T1000 (cell line): ENCODE measurements around the gene CYS1.
A peak's percentile ranks its signal among the peaks of the same experiment; 100 is the strongest.

Experiments used
- DNase-seq: peaks from one replicate; lab custom pipeline; 2025; ENCODE audit warnings: mixed read lengths; lab: John Stamatoyannopoulos, UW

The CYS1 gene

GRCh38 chr2:10072656-10073480, 7.3 kb downstream of the CYS1 start:
- DNase-seq = peak; percentile 64

GRCh38 chr2:10071595-10071994, 8.6 kb downstream of the CYS1 start:
- DNase-seq = no peak

GRCh38 chr2:10071176-10071575, 9.0 kb downstream of the CYS1 start:
- no peak for DNase-seq

- DNase-seq = no peak
Observed at GRCh38 chr2:10067881-10068280, 12.3 kb downstream of the CYS1 start.

- no peak for DNase-seq
Observed at GRCh38 chr2:10067330-10067729, 12.9 kb downstream of the CYS1 start.

GRCh38 chr2:10065773-10066055, 14.5 kb downstream of the CYS1 start:
- DNase-seq = no peak

GRCh38 chr2:10064932-10065772, 15.1 kb downstream of the CYS1 start:
- no peak for DNase-seq

- DNase-seq = no peak
Observed at GRCh38 chr2:10063566-10063965, 16.6 kb downstream of the CYS1 start.

GRCh38 chr2:10062931-10063365, 17.3 kb downstream of the CYS1 start:
- no peak for DNase-seq

GRCh38 chr2:10061221-10061925, 18.8 kb downstream of the CYS1 start:
- DNase-seq = no peak

- DNase-seq = no peak
Observed at GRCh38 chr2:10059552-10060335, 20.5 kb downstream of the CYS1 start.

GRCh38 chr2:10059016-10059351, 21.2 kb downstream of the CYS1 start:
- DNase-seq = no peak

GRCh38 chr2:10058251-10059015, 21.8 kb downstream of the CYS1 start:
- DNase-seq = no peak

GRCh38 chr2:10057231-10058107, 22.7 kb downstream of the CYS1 start:
- peak; percentile 21 for DNase-seq

- no peak for DNase-seq
Observed at GRCh38 chr2:10056439-10056838, 23.8 kb downstream of the CYS1 start.

- DNase-seq = no peak
Observed at GRCh38 chr2:10054976-10055375, 25.2 kb downstream of the CYS1 start.

- DNase-seq = no peak
Observed at GRCh38 chr2:10054424-10054823, 25.8 kb downstream of the CYS1 start.

GRCh38 chr2:10053351-10053750, 26.9 kb downstream of the CYS1 start:
- no peak for DNase-seq

GRCh38 chr2:10052216-10052615, 28.0 kb downstream of the CYS1 start:
- DNase-seq = no peak

- no peak for DNase-seq
Observed at GRCh38 chr2:10048501-10049171, 31.6 kb downstream of the CYS1 start.
